PFSK-1 (cell line): Measurements from ENCODE around the gene VAV2.

Source experiments
- FOXP2 ChIP-seq: optimal IDR thresholded peaks from 2 replicates; pipeline ENCODE3; 2011; ENCODE audit warnings: borderline replicate concordance, control low read depth, inconsistent platforms; ENCODE audit not compliant: insufficient read depth; ENCODE audit errors: extremely low read length, extremely low read depth
- POLR2AphosphoS5 ChIP-seq: IDR thresholded peaks from 2 replicates; pipeline ENCODE4 v1.6.1; 2012; ENCODE audit warnings: low read depth, mild to moderate bottlenecking, control low read depth, low read length, moderate library complexity
- REST ChIP-seq, 2 experiments: IDR thresholded peaks; 2 replicates each; pipeline versions ENCODE4 v1.6.1 to v1.8.0; 2011 to 2012; ENCODE audit warnings: low read depth in 2 of 2, low read length in 2 of 2, control low read depth in 1 of 2, inconsistent platforms in 1 of 2, mild to moderate bottlenecking in 1 of 2, moderate library complexity in 1 of 2; ENCODE audit not compliant: insufficient read depth in 1 of 2
- SIN3A ChIP-seq: IDR thresholded peaks from 2 replicates; pipeline ENCODE4 v1.6.1; 2012; ENCODE audit warnings: mild to moderate bottlenecking, low read length, moderate library complexity, borderline replicate concordance; ENCODE audit not compliant: insufficient read depth
- TAF1 ChIP-seq: IDR thresholded peaks from 2 replicates; pipeline ENCODE4 v1.6.1; 2012; ENCODE audit warnings: low read length, control low read depth, borderline replicate concordance; ENCODE audit not compliant: insufficient read depth

Gene VAV2

DNA sequence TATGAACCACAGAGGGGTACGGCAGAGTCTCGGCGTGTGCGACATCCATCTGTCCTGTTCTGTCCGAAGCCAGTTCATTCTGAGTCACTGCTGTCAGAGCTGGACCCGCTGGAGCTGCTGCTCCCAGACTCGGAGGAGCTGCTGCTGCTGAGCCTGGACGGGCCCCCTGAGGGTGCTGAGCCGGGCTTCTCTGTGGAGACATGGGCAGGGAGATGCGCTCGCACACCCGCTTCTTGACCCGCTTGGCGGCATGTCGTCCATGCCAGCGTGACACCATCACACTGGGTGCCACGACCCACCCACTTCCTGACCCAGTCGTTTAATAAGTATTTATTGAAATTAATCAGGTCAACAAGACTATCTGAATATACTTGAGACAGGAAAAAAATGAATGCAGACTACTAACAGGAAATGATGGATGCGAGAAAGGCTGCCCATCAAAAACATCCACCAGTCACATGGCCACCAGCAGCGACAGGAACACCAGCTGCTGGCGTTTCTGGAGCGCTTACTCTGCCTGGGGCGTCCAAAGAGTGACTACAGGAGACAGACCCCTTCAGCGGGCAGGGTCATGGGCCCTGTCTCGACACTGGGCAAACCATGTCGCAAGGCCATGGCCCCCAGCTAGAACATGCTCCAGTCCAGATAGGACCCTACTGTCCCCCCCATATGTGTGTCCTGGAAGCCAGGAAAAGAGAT lies 41.5 kb upstream of the VAV2 start:
- TF ChIP-seq SIN3A: no peak
- no peak for TF ChIP-seq TAF1
- TF ChIP-seq POLR2AphosphoS5: no peak
- no peak for TF ChIP-seq REST (IDR thresholded peaks at IDR 0.05; ENCODE audit: insufficient read depth in 1 of 2, low read depth in 2 of 2, low read length in 2 of 2)
- no peak for TF ChIP-seq FOXP2

- TF ChIP-seq REST (IDR thresholded peaks at IDR 0.05; ENCODE audit: insufficient read depth in 1 of 2, low read depth in 2 of 2, low read length in 2 of 2) (no peak), POLR2AphosphoS5 (no peak), TAF1 (no peak), SIN3A (no peak), FOXP2 (no peak)
Measured at GRCh38 chr9:134032456-134033222, 40.5 kb upstream of the VAV2 start.

- TF ChIP-seq REST (IDR thresholded peaks at IDR 0.05; ENCODE audit: insufficient read depth in 1 of 2, low read depth in 2 of 2, low read length in 2 of 2) (no peak), TAF1 (no peak), FOXP2 (no peak), POLR2AphosphoS5 (no peak), SIN3A (no peak)
Measured at GRCh38 chr9:134031783-134032182, 39.7 kb upstream of the VAV2 start.

- TF ChIP-seq SIN3A: no peak
- TF ChIP-seq TAF1: no peak
- TF ChIP-seq REST (IDR thresholded peaks at IDR 0.05; ENCODE audit: insufficient read depth in 1 of 2, low read depth in 2 of 2, low read length in 2 of 2): no peak
- no peak for TF ChIP-seq FOXP2
- TF ChIP-seq POLR2AphosphoS5: no peak
Measured at GRCh38 chr9:134030821-134031470, 38.8 kb upstream of the VAV2 start.
